Neural progenitor cell (in vitro differentiated cells): Measurements from ENCODE around the gene NXPH3.

Experiments
- CTCF ChIP-seq: fragments of 200-600 bp; sonication (generic); IDR thresholded peaks from 2 replicates; pipeline ENCODE4 v1.5.1; 2017; ENCODE audit warnings: antibody characterized with exemption, mild to moderate bottlenecking
- EZH2 ChIP-seq: fragments of 200-600 bp; sonication (generic); IDR thresholded peaks from 2 replicates; pipeline ENCODE4 v1.6.1; 2017; ENCODE audit warnings: antibody characterized with exemption, mild to moderate bottlenecking, moderate library complexity
- EZH2phosphoT487 ChIP-seq: fragments of 200-600 bp; sonication (generic); IDR thresholded peaks from 2 replicates; pipeline ENCODE4 v1.6.1; 2017; ENCODE audit warnings: antibody characterized with exemption

GRCh38 chr17:49580981-49581647 is 5.4 kb downstream of the NXPH3 start:
- TF ChIP-seq CTCF (no peak), EZH2phosphoT487 (no peak), EZH2 (no peak)
